Measurements from ENCODE around the gene PHF21A. TPM values are rescaled to one million over a fixed set of nuclear protein-coding genes. Genes with fewer than 3 reads are reported as not detected.

The PHF21A gene
- total RNA-seq, 2 experiments from 2014 or later, result 23.1 to 56.1 TPM

DNA sequence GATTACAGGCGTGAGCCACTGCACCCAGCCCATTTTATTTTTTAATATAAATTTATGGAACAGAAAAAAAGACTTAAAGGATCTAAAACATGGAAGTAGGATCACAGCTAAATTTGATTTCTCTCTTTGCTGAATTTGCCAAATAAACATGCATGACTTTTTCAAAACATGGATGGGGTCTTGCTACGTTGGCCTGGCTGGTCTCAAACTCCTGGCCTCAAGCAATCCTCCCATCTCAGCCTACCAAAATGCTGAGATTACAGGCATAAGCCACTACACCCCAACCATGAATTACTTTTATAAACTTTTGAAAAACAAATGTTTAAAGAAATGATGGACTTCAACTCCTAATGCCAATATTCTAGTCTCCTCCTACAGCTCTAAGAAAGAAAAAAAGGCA is 61.2 kb downstream of the PHF21A start:
- Histone ChIP-seq H3K9me2 (ENCODE audit: insufficient read depth, low read length) (no peaks in the 10 kb centered on the region), H3K36me3 (ENCODE audit: insufficient read depth, low read length) (peaks cover 2% of the 10 kb centered on the region; the same call in 1 of the 2 replicates), H3K9me3 (ENCODE audit: low read length) (no peaks in the 10 kb centered on the region), H4K20me1 (ENCODE audit: insufficient read depth, low read length) (no peaks in the 10 kb centered on the region), H3K27ac (ENCODE audit: low read depth, low read length, poor library complexity, severe bottlenecking) (no peak overlapping the region), H3K4me1 (ENCODE audit: insufficient read depth, low read length, poor library complexity, severe bottlenecking) (no peaks in the 10 kb centered on the region), H3K4me3 (ENCODE audit: low read depth, low read length, poor library complexity, severe bottlenecking) (no peak overlapping the region), H3K79me2 (ENCODE audit: insufficient read depth, low read depth, low read length) (no peaks in the 10 kb centered on the region), H3K4me2 (ENCODE audit: low read length) (no peak overlapping the region), H2AFZ (ENCODE audit: low read length) (no peak overlapping the region)
- ChIA-PET POLR2A (interaction anchor here (0.7 kb wide), 1 partner anchor 418 kb away, joined by 4 read pairs; no protein-coding TSS in a partner anchor), CTCF (ENCODE audit: unreplicated experiment) (no interaction called here)
- intact Hi-C loops (cut with micrococcal nuclease; ENCODE audit: unreplicated experiment), result no loop called here
- DNase-seq (ENCODE audit: low spot score), result no peak
- no peak for TF ChIP-seq EZH2phosphoT487 (IDR thresholded peaks at IDR 0.05; ENCODE audit: borderline replicate concordance, low read depth, low read length)
- TF ChIP-seq, protein P1, sequence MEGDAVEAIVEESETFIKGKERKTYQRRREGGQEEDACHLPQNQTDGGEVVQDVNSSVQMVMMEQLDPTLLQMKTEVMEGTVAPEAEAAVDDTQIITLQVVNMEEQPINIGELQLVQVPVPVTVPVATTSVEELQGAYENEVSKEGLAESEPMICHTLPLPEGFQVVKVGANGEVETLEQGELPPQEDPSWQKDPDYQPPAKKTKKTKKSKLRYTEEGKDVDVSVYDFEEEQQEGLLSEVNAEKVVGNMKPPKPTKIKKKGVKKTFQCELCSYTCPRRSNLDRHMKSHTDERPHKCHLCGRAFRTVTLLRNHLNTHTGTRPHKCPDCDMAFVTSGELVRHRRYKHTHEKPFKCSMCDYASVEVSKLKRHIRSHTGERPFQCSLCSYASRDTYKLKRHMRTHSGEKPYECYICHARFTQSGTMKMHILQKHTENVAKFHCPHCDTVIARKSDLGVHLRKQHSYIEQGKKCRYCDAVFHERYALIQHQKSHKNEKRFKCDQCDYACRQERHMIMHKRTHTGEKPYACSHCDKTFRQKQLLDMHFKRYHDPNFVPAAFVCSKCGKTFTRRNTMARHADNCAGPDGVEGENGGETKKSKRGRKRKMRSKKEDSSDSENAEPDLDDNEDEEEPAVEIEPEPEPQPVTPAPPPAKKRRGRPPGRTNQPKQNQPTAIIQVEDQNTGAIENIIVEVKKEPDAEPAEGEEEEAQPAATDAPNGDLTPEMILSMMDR (conservative IDR thresholded peaks at IDR 0.05; ENCODE audit: low read length), result no peak
- BruUV-seq (replicated peaks), result no TSS peak

DNA sequence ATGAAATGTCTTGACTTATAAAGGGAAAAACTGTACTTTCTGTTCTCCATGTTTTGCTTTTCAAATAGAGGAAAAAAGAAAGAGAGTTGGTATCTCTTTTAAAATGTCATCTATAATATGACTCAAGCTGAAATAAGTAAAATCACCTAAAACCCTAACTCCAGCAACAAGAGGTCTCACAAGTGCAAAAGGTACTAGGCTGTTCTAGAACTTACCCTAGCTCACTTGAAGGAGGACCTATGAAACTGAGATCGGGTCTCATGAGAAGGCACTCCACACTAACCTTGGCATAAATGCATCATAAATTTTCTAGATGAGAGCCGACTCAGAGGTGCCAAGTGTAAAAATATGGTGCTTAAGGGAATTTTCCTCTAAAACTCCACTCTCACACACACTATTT is 63.8 kb downstream of the PHF21A start:
- TF ChIP-seq, protein P1 (conservative IDR thresholded peaks at IDR 0.05; ENCODE audit: low read length), result no peak
- no peak for TF ChIP-seq EZH2phosphoT487 (IDR thresholded peaks at IDR 0.05; ENCODE audit: borderline replicate concordance, low read depth, low read length)
- H3K36me3 ChIP-seq (ENCODE audit: insufficient read depth, low read length), result no peaks in the 10 kb centered on the region; the same call in 1 of the 2 replicates
- POLR2A ChIA-PET, result no interaction called here
- no peak overlapping the region for H3K4me2 ChIP-seq (ENCODE audit: low read length)
- H3K4me1 ChIP-seq (ENCODE audit: insufficient read depth, low read length, poor library complexity, severe bottlenecking), result no peaks in the 10 kb centered on the region
- DNase-seq (ENCODE audit: low spot score), result no peak
- no peaks in the 10 kb centered on the region for H3K79me2 ChIP-seq (ENCODE audit: insufficient read depth, low read depth, low read length)
- H3K9me3 ChIP-seq (ENCODE audit: low read length), result no peaks in the 10 kb centered on the region
- CTCF ChIA-PET (ENCODE audit: unreplicated experiment), result no interaction called here
- H4K20me1 ChIP-seq (ENCODE audit: insufficient read depth, low read length), result peaks cover 4% of the 10 kb centered on the region; the same call in 1 of the 2 replicates
- no peak overlapping the region for H3K27ac ChIP-seq (ENCODE audit: low read depth, low read length, poor library complexity, severe bottlenecking)
- intact Hi-C loops (cut with micrococcal nuclease; ENCODE audit: unreplicated experiment), result no loop called here
- BruUV-seq (replicated peaks), result no TSS peak
- H3K9me2 ChIP-seq (ENCODE audit: insufficient read depth, low read length), result no peaks in the 10 kb centered on the region
- no peak overlapping the region for H2AFZ ChIP-seq (ENCODE audit: low read length)
- H3K4me3 ChIP-seq (ENCODE audit: low read depth, low read length, poor library complexity, severe bottlenecking), result no peak overlapping the region

DNA sequence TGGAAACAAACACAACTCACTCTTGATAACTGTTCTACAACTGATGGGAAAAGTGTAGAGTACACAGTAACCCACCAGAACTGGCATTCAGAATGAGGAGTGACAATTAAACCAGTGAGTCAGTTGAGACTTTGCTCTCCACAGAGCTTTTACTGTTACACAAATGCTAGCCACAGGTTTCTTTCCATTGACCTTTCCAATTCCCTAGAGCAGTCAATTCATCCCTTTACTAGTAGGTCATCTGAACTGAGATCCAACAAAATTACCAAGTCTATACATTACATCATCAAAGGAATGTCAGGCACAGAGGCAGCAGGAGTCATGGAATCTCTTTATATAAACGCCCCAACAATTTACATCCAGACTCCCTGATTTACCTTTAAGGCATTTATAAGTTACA is 65.9 kb downstream of the PHF21A start:
- Histone ChIP-seq H3K4me3 (ENCODE audit: low read depth, low read length, poor library complexity, severe bottlenecking) (no peak overlapping the region), H3K4me1 (ENCODE audit: insufficient read depth, low read length, poor library complexity, severe bottlenecking) (no peaks in the 10 kb centered on the region), H3K27ac (ENCODE audit: low read depth, low read length, poor library complexity, severe bottlenecking) (no peak overlapping the region), H3K36me3 (ENCODE audit: insufficient read depth, low read length) (no peaks in the 10 kb centered on the region; the same call in 1 of the 2 replicates), H2AFZ (ENCODE audit: low read length) (no peak overlapping the region), H3K4me2 (ENCODE audit: low read length) (no peak overlapping the region), H3K9me2 (ENCODE audit: insufficient read depth, low read length) (no peaks in the 10 kb centered on the region), H4K20me1 (ENCODE audit: insufficient read depth, low read length) (peaks cover 4% of the 10 kb centered on the region; the same call in 1 of the 2 replicates), H3K79me2 (ENCODE audit: insufficient read depth, low read depth, low read length) (no peaks in the 10 kb centered on the region), H3K9me3 (ENCODE audit: low read length) (no peaks in the 10 kb centered on the region)
- ChIA-PET POLR2A (no interaction called here), CTCF (ENCODE audit: unreplicated experiment) (no interaction called here)
- no peak for DNase-seq (ENCODE audit: low spot score)
- intact Hi-C loops (cut with micrococcal nuclease; ENCODE audit: unreplicated experiment), result no loop called here
- TF ChIP-seq, protein P1 (conservative IDR thresholded peaks at IDR 0.05; ENCODE audit: low read length), result no peak
- TF ChIP-seq EZH2phosphoT487 (IDR thresholded peaks at IDR 0.05; ENCODE audit: borderline replicate concordance, low read depth, low read length), result no peak
- BruUV-seq (replicated peaks), result no TSS peak
